Esophagus squamous epithelium (tissue), 5 donors: Measurements from ENCODE around the gene SCN1A. TPM values are rescaled to one million over a fixed set of nuclear protein-coding genes. Genes with fewer than 3 reads are reported as not detected.

Source experiments
- DNase-seq: peaks from one replicate; lab custom pipeline; 2025; lab: John Stamatoyannopoulos, UW
- H3K27ac ChIP-seq, 4 donors: fragments of 200-600 bp; sonication (generic); one replicate each; pipeline ENCODE4 v1.5.1; 2016 to 2019; ENCODE audit warnings: mild to moderate bottlenecking in 1 of 4
- H3K27me3 ChIP-seq, 4 donors: fragments of 200-600 bp; sonication (generic); 1 replicate in 3 of 4; 2 replicates in 1 of 4; pipeline versions ENCODE4 v1.5.1 to v1.6.0; 2017 to 2021; ENCODE audit warnings: antibody characterized with exemption in 1 of 4
- H3K36me3 ChIP-seq, 3 donors: fragments of 200-600 bp; sonication (generic); one replicate each; pipeline ENCODE4 v1.5.1; 2016 to 2019
- H3K4me1 ChIP-seq, 3 donors: fragments of 200-600 bp; sonication (generic); one replicate each; pipeline ENCODE4 v1.5.1; 2017 to 2019
- H3K4me3 ChIP-seq, 4 donors: fragments of 200-600 bp; sonication (generic); 1 replicate in 3 of 4; 2 replicates in 1 of 4; pipeline ENCODE4 v1.5.1; 2016 to 2019; ENCODE audit warnings: mild to moderate bottlenecking in 2 of 4, moderate library complexity in 1 of 4
- H3K9me3 ChIP-seq, 3 donors: fragments of 200-600 bp; sonication (generic); one replicate each; pipeline ENCODE4 v1.5.1; 2016 to 2019
- CTCF ChIP-seq, 6 experiments: fragments of 450-650 bp in 4 of 6; fragments of 200-600 bp in 2 of 6; sonication (generic) in 2 of 6; IDR thresholded peaks; one replicate each; pipeline ENCODE4 v1.5.1; 2016 to 2019; ENCODE audit warnings: antibody characterized with exemption in 6 of 6, mild to moderate bottlenecking in 4 of 6, moderate library complexity in 4 of 6
- POLR2A ChIP-seq, 4 donors: fragments of 450-650 bp; IDR thresholded peaks; one replicate each; pipeline ENCODE4 v1.6.1; 2017; ENCODE audit warnings: antibody characterized with exemption in 4 of 4, mild to moderate bottlenecking in 4 of 4, moderate library complexity in 3 of 4
- whole genome bisulfite sequencing, 2 donors: methylation state at CpG; one replicate each; pipeline ENCODE4 v1.1.5; 2018; 5-methylcytosine and 5-hydroxymethylcytosine counted together
- intact Hi-C: fragments of 100-400 bp; cut with DNase I; formaldehyde crosslinking; loops from one replicate; pipeline ENCODE4 v1.15.0; 2022
- total RNA-seq, 4 donors: library from RNA; depleted of rRNA; stranded (reverse); fragments of >200 nt; gene quantifications; one replicate each; pipeline ENCODE4 v1.1.0, GENCODE V29; 2016
- donor health status: DM: yes; HTN: yes; CAD: no.

The SCN1A gene
- total RNA-seq, 4 donors from 2014 or later, result not detected

- 76 to 81% methylated on average over 6 of the region's 6 CpGs for WGBS, 2 donors
- TF ChIP-seq POLR2A (IDR thresholded peaks at IDR 0.05), result no peak
- no peak for TF ChIP-seq CTCF (IDR thresholded peaks at IDR 0.05)
- Histone ChIP-seq H3K27ac (no peak overlapping the region), H3K9me3 (no peaks in the 10 kb centered on the region), H3K4me1 (peaks cover 0 to 5% (median 0%) of the 10 kb centered on the region in 3 donors), H3K36me3 (no peaks in the 10 kb centered on the region), H3K27me3 (peaks cover 0 to 11% (median 0%) of the 10 kb centered on the region in 4 donors), H3K4me3 (no peak overlapping the region)
- intact Hi-C loops, result no loop called here
- DNase-seq, result no peak
Observed at GRCh38 chr2:166126007-166126639, 1.7 kb downstream of the SCN1A start.

GRCh38 chr2:166125557-166125956 is 2.3 kb downstream of the SCN1A start:
- no peaks in the 10 kb centered on the region for H3K9me3 ChIP-seq
- TF ChIP-seq POLR2A (IDR thresholded peaks at IDR 0.05), result no peak
- H3K27ac ChIP-seq, result no peak overlapping the region
- peaks cover 0 to 5% (median 0%) of the 10 kb centered on the region in 3 donors for H3K4me1 ChIP-seq
- H3K36me3 ChIP-seq, result no peaks in the 10 kb centered on the region
- DNase-seq, result no peak
- intact Hi-C loops, result no loop called here
- 67 to 71% methylated on average over 1 to 2 of the region's 2 CpGs for WGBS, 2 donors
- H3K4me3 ChIP-seq, result no peak overlapping the region
- H3K27me3 ChIP-seq, result peaks cover 0 to 11% (median 0%) of the 10 kb centered on the region in 4 donors

GRCh38 chr2:166118180-166118579 is 9.6 kb downstream of the SCN1A start:
- no peaks in the 10 kb centered on the region for H3K27me3 ChIP-seq
- no peaks in the 10 kb centered on the region for H3K36me3 ChIP-seq
- no peak overlapping the region for H3K4me3 ChIP-seq
- 79 to 85% methylated on average over 4 of the region's 4 CpGs for WGBS, 2 donors
- no peak for DNase-seq
- H3K9me3 ChIP-seq, result no peaks in the 10 kb centered on the region
- intact Hi-C loops, result no loop called here
- H3K4me1 ChIP-seq, result no peaks in the 10 kb centered on the region
- TF ChIP-seq CTCF (IDR thresholded peaks at IDR 0.05) (no peak), POLR2A (IDR thresholded peaks at IDR 0.05) (no peak)
- no peak overlapping the region for H3K27ac ChIP-seq

GRCh38 chr2:166117491-166117890 is 10.3 kb downstream of the SCN1A start:
- Histone ChIP-seq H3K27me3 (no peaks in the 10 kb centered on the region), H3K4me1 (no peaks in the 10 kb centered on the region), H3K4me3 (no peak overlapping the region), H3K27ac (no peak overlapping the region), H3K9me3 (no peaks in the 10 kb centered on the region), H3K36me3 (no peaks in the 10 kb centered on the region)
- DNase-seq, result no peak
- intact Hi-C loops, result no loop called here
- WGBS, 2 donors, result 74 to 90% methylated on average over 6 of the region's 6 CpGs
- TF ChIP-seq POLR2A (IDR thresholded peaks at IDR 0.05) (no peak), CTCF (IDR thresholded peaks at IDR 0.05) (no peak)

- H3K4me1 ChIP-seq, result no peaks in the 10 kb centered on the region
- no peaks in the 10 kb centered on the region for H3K36me3 ChIP-seq
- intact Hi-C loops, result no loop called here
- WGBS, 2 donors, result 68 to 73% methylated on average over 4 of the region's 4 CpGs
- DNase-seq, result no peak
- no peaks in the 10 kb centered on the region for H3K9me3 ChIP-seq
- H3K4me3 ChIP-seq, result no peak overlapping the region
- no peak for TF ChIP-seq POLR2A (IDR thresholded peaks at IDR 0.05)
- no peak for TF ChIP-seq CTCF (IDR thresholded peaks at IDR 0.05)
- no peak overlapping the region for H3K27ac ChIP-seq
- H3K27me3 ChIP-seq, result no peaks in the 10 kb centered on the region
Observed at GRCh38 chr2:166115589-166115988, 12.2 kb downstream of the SCN1A start.
